Body of pancreas (tissue), 4 donors: ENCODE data around the gene PSMD13. TPM values are rescaled to one million over a fixed set of nuclear protein-coding genes. Genes with fewer than 3 reads are reported as not detected.

Source experiments
- ATAC-seq: fragments of 150-250 bp; one replicate; pipeline ENCODE4 v1.9.1; 2016
- DNase-seq, 4 donors: peaks; one replicate each; pipeline ENCODE4 v3.0.0-alpha.2; 2019
- H3K27ac ChIP-seq, 4 donors: fragments of 200-600 bp; sonication (generic); 1 replicate in 3 of 4; 2 replicates in 1 of 4; pipeline versions ENCODE4 v1.5.1 to v1.6.1; 2016 to 2019; ENCODE audit warnings: mild to moderate bottlenecking in 1 of 4, mixed read lengths in 1 of 4, moderate library complexity in 1 of 4
- H3K27me3 ChIP-seq, 2 donors: fragments of 200-600 bp; sonication (generic); one replicate each; pipeline ENCODE4 v1.6.0; 2016; ENCODE audit warnings: mild to moderate bottlenecking in 1 of 2
- H3K36me3 ChIP-seq, 2 donors: fragments of 200-600 bp; sonication (generic); replicated peaks in 1 of 2; 2 replicates each; pipeline ENCODE4 v1.5.1; 2016; ENCODE audit warnings: low read depth in 2 of 2; ENCODE audit not compliant: insufficient read depth in 1 of 2
- H3K4me1 ChIP-seq: fragments of 200-600 bp; sonication (generic); one replicate; pipeline ENCODE4 v1.6.0; 2016
- H3K4me3 ChIP-seq, 2 donors: fragments of 200-600 bp; sonication (generic); 1 replicate in 1 of 2; 2 replicates in 1 of 2; pipeline ENCODE4 v1.5.1; 2016 to 2019
- H3K9me3 ChIP-seq, 3 donors: fragments of 200-600 bp; sonication (generic); 1 replicate in 2 of 3; 2 replicates in 1 of 3; pipeline ENCODE4 v1.5.1; 2016
- POLR2A ChIP-seq, 3 donors: fragments of 450-650 bp; IDR thresholded peaks; one replicate each; pipeline ENCODE4 v1.6.1; 2016; ENCODE audit warnings: antibody characterized with exemption in 3 of 3, mild to moderate bottlenecking in 2 of 3
- WGBS, 2 donors: methylation state at CpG; one replicate each; pipeline ENCODE4 v1.1.5; 2017; 5-methylcytosine and 5-hydroxymethylcytosine counted together
- intact Hi-C: fragments of 100-400 bp; cut with DNase I; formaldehyde crosslinking; loops from one replicate; pipeline ENCODE4 v1.15.1; 2023
- total RNA-seq, 2 donors: library from RNA; depleted of rRNA; stranded (reverse); fragments of >200 nt; gene quantifications; one replicate each; pipeline ENCODE4 v1.1.0, GENCODE V29; 2016
- TF ChIP-seq, protein P1 (sequence below), 7 experiments: fragments of 450-650 bp in 4 of 7; fragments of 200-600 bp in 3 of 7; sonication (generic) in 3 of 7; IDR thresholded peaks; one replicate each; pipeline ENCODE4 v1.5.1; 2016 to 2019; ENCODE audit warnings: antibody characterized with exemption in 7 of 7

Gene PSMD13
- total RNA-seq, 2 donors from 2014 or later = 40.2 to 52.4 TPM

DNA sequence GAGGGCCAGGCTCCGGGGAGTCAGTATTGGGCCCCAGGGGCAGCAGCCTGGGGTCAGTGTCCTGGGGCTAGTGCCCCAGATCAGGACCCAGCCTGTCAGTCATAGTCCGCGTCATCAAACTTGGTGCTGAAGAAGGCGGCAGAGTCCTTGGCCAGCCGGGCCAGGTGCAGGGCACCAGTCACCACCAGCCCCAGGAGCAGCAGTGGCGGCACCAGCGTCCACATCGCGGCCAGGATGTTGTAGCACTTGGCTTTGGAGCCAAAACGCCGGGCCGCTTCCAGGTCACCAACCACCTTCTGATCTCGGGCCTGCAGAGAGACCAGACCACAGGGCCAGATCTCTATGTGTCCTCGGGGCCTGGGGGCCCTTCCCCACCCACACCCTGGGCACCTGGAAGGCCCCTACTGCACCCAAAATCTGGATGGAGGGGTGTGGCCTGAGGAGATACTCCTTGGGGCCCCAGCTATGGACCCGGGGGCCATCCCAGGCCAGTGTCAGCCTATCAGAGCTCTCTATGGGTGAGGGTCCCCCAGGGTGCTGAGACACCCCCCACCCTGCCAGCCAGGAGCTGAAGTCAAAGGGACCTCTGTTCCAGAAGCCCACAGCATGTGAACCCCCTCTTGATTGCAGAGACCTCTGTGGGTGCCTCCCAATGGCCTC is 61.8 kb downstream of the PSMD13 start:
- H3K4me3 ChIP-seq = no peak overlapping the region
- DNase-seq = peak; percentile 64 to 80 (median 70)
- no peaks in the 10 kb centered on the region for H3K27me3 ChIP-seq
- peaks cover 65% of the 10 kb centered on the region for H3K4me1 ChIP-seq
- H3K27ac ChIP-seq = peak overlapping the region in 2 of 4 donors; percentile 37 to 50
- H3K9me3 ChIP-seq = no peaks in the 10 kb centered on the region
- H3K36me3 ChIP-seq = peaks cover 0 to 3% of the 10 kb centered on the region in 2 donors
- TF ChIP-seq POLR2A (IDR thresholded peaks at IDR 0.05) = peak; percentile 9 to 55 (median 45)
- TF ChIP-seq, protein P1, sequence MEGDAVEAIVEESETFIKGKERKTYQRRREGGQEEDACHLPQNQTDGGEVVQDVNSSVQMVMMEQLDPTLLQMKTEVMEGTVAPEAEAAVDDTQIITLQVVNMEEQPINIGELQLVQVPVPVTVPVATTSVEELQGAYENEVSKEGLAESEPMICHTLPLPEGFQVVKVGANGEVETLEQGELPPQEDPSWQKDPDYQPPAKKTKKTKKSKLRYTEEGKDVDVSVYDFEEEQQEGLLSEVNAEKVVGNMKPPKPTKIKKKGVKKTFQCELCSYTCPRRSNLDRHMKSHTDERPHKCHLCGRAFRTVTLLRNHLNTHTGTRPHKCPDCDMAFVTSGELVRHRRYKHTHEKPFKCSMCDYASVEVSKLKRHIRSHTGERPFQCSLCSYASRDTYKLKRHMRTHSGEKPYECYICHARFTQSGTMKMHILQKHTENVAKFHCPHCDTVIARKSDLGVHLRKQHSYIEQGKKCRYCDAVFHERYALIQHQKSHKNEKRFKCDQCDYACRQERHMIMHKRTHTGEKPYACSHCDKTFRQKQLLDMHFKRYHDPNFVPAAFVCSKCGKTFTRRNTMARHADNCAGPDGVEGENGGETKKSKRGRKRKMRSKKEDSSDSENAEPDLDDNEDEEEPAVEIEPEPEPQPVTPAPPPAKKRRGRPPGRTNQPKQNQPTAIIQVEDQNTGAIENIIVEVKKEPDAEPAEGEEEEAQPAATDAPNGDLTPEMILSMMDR (IDR thresholded peaks at IDR 0.05) = no peak
- peak; percentile 58 for ATAC-seq
- intact Hi-C loops = loop anchor here (5.0 kb wide), 1 partner anchor 56 kb away; no protein-coding TSS in a partner anchor
- 34% methylated on average over 7 of the region's 15 CpGs; no CpG with 5 or more reads in 1 of the 2 donors for WGBS, 2 donors

- ATAC-seq (no peak), DNase-seq (peak in 1 of 4 donors; percentile 24)
- Histone ChIP-seq H3K27me3 (no peaks in the 10 kb centered on the region), H3K27ac (peak within 1 kb of the TSS in 2 of 4 donors; percentile 37 to 50), H3K36me3 (peaks cover 0 to 3% of the 10 kb centered on the region in 2 donors), H3K9me3 (no peaks in the 10 kb centered on the region), H3K4me3 (no peak within 1 kb of the TSS), H3K4me1 (peaks cover 57% of the 10 kb centered on the region)
- WGBS, 2 donors = 32 to 56% methylated on average over 5 to 40 of the region's 40 CpGs
- intact Hi-C loops = loop anchor here (5.0 kb wide), 1 partner anchor 57 kb away; no protein-coding TSS in a partner anchor
- TF ChIP-seq, protein P1 (IDR thresholded peaks at IDR 0.05) = no peak
- no peak for TF ChIP-seq POLR2A (IDR thresholded peaks at IDR 0.05)
These were observed 62.5 kb downstream of the PSMD13 start, which contains the start of gene IFITM5 for GRCh38 chr11:299081-299891. IFITM5 (minus strand) TSS chr11:299526; CDS start chr11:299490, 36 bp downstream.

DNA sequence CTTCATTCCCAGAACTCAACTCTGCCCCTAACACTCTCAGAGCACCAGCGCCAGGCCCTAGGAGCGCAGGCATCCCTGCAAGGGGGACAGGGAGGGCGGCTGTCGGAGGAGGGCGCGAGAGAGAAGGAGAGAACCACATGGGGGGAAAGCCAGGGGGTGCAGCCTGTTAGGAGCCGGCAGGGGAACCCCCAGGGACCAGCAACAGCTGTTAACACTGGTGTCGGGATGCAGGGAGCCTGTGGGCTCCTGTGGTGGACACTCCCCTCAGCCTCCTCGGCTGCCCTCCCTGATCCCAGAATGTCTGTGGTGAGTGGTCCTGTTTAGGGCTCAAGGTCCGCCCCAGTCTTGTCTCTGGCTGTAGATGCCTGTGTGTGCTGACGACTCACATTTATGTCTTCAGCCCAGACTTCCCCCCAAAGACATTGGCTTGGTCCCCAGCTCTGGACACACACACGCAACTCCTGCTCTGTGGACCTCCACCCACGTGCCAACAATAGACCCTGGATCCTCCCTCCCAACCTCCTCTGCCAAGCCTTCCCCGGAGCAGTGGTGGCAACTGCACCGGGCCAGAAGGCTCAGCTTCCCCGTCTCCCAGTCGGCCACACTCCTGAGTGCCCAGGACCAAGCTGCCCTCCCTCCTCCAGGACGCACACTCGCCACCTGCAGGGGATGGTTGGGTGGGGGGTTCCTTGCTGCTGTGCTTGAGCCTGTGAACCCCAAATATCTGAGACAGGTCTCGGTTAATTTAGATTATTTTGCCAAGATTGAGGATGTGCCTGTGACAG is 63.4 kb downstream of the PSMD13 start:
- TF ChIP-seq, protein P1 (IDR thresholded peaks at IDR 0.05) = no peak
- TF ChIP-seq POLR2A (IDR thresholded peaks at IDR 0.05) = peak; percentile 12 to 38 (median 37)
- no peaks in the 10 kb centered on the region for H3K27me3 ChIP-seq

More for the DNA sequence above, 63.4 kb downstream of the PSMD13 start:
- intact Hi-C loops = loop anchor here (5.0 kb wide), 2 partner anchors 58 to 62 kb away; no protein-coding TSS in a partner anchor
- Histone ChIP-seq H3K4me3 (no peak overlapping the region), H3K27ac (peak overlapping the region in 1 of 4 donors; percentile 18), H3K9me3 (no peaks in the 10 kb centered on the region), H3K36me3 (no peaks in the 10 kb centered on the region), H3K4me1 (peaks cover 51% of the 10 kb centered on the region)
- no peak for ATAC-seq
- peak in 1 of 4 donors; percentile 36 for DNase-seq
- WGBS, 2 donors = 5 to 13% methylated on average over 16 to 20 of the region's 20 CpGs

Other genes with a start within 250 kb of the PSMD13 start
- not detected for gene SCGB1C1, start 43.9 kb upstream of the PSMD13 start, total RNA-seq
- 10 to 100 TPM; 22.3 to 31.0 TPM for gene BET1L, start 29.6 kb upstream of the PSMD13 start, total RNA-seq
- gene RIC8A, start 29.3 kb upstream of the PSMD13 start, total RNA-seq = 10 to 100 TPM; 59.3 to 88.5 TPM
- 10 to 100 TPM; 22.1 to 22.6 TPM for gene SIRT3, start 634 bp upstream of the PSMD13 start, total RNA-seq
- 1 to 10 TPM in 1 of 2 donors, not detected in 1; 1.0 TPM for gene NLRP6, start 41.4 kb downstream of the PSMD13 start, total RNA-seq
- 100 to 1,000 TPM; 248 to 484 TPM for gene PGGHG, start 52.1 kb downstream of the PSMD13 start, total RNA-seq
- gene IFITM5, start 62.5 kb downstream of the PSMD13 start, total RNA-seq = not detected
- 10 to 100 TPM; 31.0 to 90.3 TPM for gene IFITM2, start 70.8 kb downstream of the PSMD13 start, total RNA-seq
- gene IFITM1, start 77.1 kb downstream of the PSMD13 start, total RNA-seq = 10 to 100 TPM; 31.0 to 39.7 TPM
- 10 to 100 TPM; 51.4 to 59.7 TPM for gene IFITM3, start 83.9 kb downstream of the PSMD13 start, total RNA-seq
- gene B4GALNT4, start 132.5 kb downstream of the PSMD13 start, total RNA-seq = 1 to 10 TPM in 1 of 2 donors, not detected in 1; 2.1 TPM
- 10 to 100 TPM; 46.2 to 48.8 TPM for gene PKP3, start 157.2 kb downstream of the PSMD13 start, total RNA-seq
- 10 to 100 TPM; 50.8 to 65.6 TPM for gene SIGIRR, start 178.0 kb downstream of the PSMD13 start, total RNA-seq
- 10 to 100 TPM; 15.6 to 26.4 TPM for gene ANO9, start 205.0 kb downstream of the PSMD13 start, total RNA-seq
- 10 to 100 TPM; 17.4 to 93.3 TPM for gene PTDSS2, start 213.3 kb downstream of the PSMD13 start, total RNA-seq